ENCODE data around the gene RGS5. TPM values are rescaled to one million over a fixed set of nuclear protein-coding genes. Genes with fewer than 3 reads are reported as not detected.

RGS5 gene
- total RNA-seq, 1 donor from 2014 or later, result 1.1 TPM

DNA sequence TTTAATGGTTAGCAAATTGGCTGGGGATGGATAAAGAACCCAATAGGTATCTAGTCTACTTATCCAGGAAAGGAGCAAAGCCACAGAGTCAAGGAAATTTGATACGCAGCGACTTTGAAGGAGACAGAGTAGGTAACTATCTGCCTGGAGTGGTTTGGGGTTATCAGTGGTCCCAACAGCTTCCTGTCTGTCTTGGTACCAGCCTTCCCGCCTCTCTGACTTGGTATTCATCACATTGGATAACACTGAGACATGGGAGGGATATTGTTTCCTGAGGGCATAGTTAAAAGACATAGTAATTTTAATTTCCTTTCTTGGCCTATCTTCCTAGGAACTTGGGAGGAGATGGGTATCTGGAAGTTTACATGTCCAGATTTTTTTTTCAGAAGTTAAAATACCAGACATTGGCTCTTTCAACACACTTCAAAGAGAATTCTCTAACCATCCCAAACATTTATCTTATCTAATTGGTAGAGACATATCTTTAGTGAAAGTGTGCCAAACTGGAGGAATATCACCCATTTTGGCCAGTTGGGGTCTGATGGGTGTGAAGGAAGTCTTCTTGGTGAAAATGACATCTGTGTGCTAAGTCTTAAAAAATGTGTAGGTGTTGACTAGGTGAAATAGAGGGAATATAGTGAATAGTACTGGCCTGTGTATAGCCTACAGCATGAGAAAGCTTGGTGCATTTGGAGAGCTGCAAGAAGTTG lies 65.0 kb downstream of the RGS5 start:
- intact Hi-C loops (cut with micrococcal nuclease), result no loop called here
- Mint-ChIP-seq H3K36me3 (ENCODE audit: low read depth) (no peaks in the 10 kb centered on the region), H3K9me3 (peaks cover 4% of the 10 kb centered on the region), H3K27ac (no peak overlapping the region), H3K27me3 (peaks cover 17% of the 10 kb centered on the region), H3K4me3 (no peak overlapping the region), H3K4me1 (no peaks in the 10 kb centered on the region)
- ATAC-seq (ENCODE audit: low read depth) (no peak), DNase-seq (no peak)
- ChIA-PET POLR2A (no interaction called here), CTCF (no interaction called here)
- TF ChIP-seq, protein P1, sequence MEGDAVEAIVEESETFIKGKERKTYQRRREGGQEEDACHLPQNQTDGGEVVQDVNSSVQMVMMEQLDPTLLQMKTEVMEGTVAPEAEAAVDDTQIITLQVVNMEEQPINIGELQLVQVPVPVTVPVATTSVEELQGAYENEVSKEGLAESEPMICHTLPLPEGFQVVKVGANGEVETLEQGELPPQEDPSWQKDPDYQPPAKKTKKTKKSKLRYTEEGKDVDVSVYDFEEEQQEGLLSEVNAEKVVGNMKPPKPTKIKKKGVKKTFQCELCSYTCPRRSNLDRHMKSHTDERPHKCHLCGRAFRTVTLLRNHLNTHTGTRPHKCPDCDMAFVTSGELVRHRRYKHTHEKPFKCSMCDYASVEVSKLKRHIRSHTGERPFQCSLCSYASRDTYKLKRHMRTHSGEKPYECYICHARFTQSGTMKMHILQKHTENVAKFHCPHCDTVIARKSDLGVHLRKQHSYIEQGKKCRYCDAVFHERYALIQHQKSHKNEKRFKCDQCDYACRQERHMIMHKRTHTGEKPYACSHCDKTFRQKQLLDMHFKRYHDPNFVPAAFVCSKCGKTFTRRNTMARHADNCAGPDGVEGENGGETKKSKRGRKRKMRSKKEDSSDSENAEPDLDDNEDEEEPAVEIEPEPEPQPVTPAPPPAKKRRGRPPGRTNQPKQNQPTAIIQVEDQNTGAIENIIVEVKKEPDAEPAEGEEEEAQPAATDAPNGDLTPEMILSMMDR (IDR thresholded peaks at IDR 0.05), result no peak

DNA sequence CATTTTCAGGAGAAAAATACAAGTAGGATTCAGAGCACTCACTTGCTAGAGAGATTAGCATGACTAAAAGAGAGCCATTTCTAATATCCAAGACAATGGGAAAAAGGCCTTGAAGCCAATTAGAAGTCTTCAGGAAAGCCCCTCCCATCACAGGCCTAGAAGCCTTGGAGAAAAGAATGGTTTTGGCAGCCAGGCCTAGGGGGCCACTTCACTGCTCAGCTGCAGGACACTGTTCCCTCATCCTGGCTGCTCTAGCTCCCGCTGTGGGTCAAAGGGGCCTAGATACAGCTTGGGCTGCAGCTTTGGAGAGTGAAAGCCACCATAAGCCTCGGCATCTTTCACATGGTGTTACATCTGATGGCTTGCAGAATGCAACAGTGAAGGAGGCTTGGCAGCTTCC lies 70.7 kb downstream of the RGS5 start:
- Mint-ChIP-seq H3K36me3 (ENCODE audit: low read depth) (no peaks in the 10 kb centered on the region), H3K9me3 (peaks cover 4% of the 10 kb centered on the region), H3K27me3 (peaks cover 11% of the 10 kb centered on the region), H3K4me3 (no peak overlapping the region), H3K27ac (no peak overlapping the region), H3K4me1 (no peaks in the 10 kb centered on the region)
- TF ChIP-seq, protein P1 (IDR thresholded peaks at IDR 0.05), result no peak
- no peak for ATAC-seq (ENCODE audit: low read depth)
- DNase-seq, result no peak
- ChIA-PET POLR2A (no interaction called here), CTCF (no interaction called here)
- intact Hi-C loops (cut with micrococcal nuclease), result no loop called here

DNA sequence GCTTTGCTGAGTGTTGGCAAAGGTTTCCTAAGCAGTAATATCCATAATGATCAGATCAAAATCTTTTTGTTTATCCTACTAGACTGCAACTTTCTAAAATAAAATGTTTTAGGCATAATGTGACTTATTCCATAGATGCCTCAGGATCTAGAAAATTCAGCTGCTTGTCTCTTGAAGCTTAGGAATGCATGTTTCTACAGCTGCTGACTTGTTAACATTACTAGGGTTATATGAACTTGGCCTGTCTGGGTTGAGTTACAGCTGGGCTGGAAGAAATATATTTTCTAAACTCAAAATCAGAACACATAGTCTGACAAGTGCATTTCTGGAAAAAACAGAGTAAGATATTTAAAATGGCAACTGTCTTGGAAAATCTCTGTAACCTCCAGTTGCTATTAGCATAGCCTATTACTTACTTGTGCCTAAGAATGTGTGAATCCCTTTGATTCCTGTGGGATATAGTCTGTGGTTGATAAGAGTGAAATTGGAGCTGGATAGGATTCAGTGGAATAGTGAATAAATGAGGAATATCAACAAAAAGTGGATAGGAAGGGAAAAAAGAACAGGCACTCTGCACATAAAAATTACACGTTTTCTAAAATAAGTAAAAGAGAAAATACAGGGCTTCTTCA lies 72.4 kb downstream of the RGS5 start:
- H3K27me3 Mint-ChIP-seq, result no peaks in the 10 kb centered on the region
- ChIA-PET POLR2A (no interaction called here), CTCF (no interaction called here)
- H3K27ac Mint-ChIP-seq, result no peak overlapping the region
- no peak for DNase-seq
- ATAC-seq (ENCODE audit: low read depth), result no peak
- intact Hi-C loops (cut with micrococcal nuclease), result no loop called here
- TF ChIP-seq, protein P1 (IDR thresholded peaks at IDR 0.05), result no peak
- H3K36me3 Mint-ChIP-seq (ENCODE audit: low read depth), result no peaks in the 10 kb centered on the region
- H3K9me3 Mint-ChIP-seq, result no peaks in the 10 kb centered on the region
- H3K4me3 Mint-ChIP-seq, result no peak overlapping the region
- no peaks in the 10 kb centered on the region for H3K4me1 Mint-ChIP-seq

DNA sequence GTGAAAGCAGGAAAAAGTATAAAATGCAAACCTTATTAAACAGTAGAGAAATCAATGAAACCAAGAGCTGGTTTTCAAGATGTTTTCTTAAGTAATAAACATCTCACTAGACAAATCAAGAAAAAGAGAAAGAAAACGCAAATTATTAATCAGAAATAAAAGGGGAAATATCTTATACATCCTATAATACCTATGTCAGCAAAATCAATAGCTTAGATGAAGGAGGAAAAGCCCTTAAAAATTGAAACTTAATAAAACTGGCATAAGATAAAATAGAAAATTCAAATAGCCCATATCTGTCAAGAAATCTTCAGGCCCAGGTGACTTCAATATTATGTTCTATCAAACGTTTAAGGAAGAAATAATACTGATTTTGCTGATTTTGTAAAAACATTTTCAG lies 74.4 kb downstream of the RGS5 start:
- Mint-ChIP-seq H3K27ac (no peak overlapping the region), H3K4me1 (no peaks in the 10 kb centered on the region), H3K9me3 (no peaks in the 10 kb centered on the region), H3K4me3 (no peak overlapping the region), H3K36me3 (ENCODE audit: low read depth) (no peaks in the 10 kb centered on the region), H3K27me3 (peaks cover 4% of the 10 kb centered on the region)
- no peak for DNase-seq
- CTCF ChIA-PET, result no interaction called here
- no peak for ATAC-seq (ENCODE audit: low read depth)
- TF ChIP-seq, protein P1 (IDR thresholded peaks at IDR 0.05), result no peak
- intact Hi-C loops (cut with micrococcal nuclease), result no loop called here
- POLR2A ChIA-PET, result no interaction called here

DNA sequence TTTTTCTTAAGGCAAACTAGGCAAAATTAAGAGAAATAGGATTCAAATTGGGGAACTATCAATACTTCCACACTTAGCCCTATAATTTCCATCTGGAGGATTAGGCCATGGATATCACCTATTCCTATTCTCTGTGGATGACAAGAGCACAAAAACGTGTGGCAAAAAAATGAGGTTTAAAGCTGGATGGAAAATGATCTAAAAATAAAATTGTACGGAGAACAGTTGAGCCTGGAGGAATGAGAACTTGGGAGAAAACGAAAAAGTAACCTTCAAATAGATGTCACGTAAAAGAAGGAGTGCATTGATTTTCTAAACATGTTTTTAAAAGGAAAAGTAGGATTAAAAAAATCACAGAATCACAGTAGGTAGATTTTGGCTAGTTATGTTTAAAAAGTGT lies 77.9 kb downstream of the RGS5 start:
- no peak overlapping the region for H3K4me3 Mint-ChIP-seq
- no peaks in the 10 kb centered on the region for H3K36me3 Mint-ChIP-seq (ENCODE audit: low read depth)
- intact Hi-C loops (cut with micrococcal nuclease), result no loop called here
- peaks cover 4% of the 10 kb centered on the region for H3K27me3 Mint-ChIP-seq
- no peaks in the 10 kb centered on the region for H3K9me3 Mint-ChIP-seq
- ATAC-seq (ENCODE audit: low read depth), result no peak
- no peaks in the 10 kb centered on the region for H3K4me1 Mint-ChIP-seq
- POLR2A ChIA-PET, result no interaction called here
- TF ChIP-seq, protein P1 (IDR thresholded peaks at IDR 0.05), result no peak
- CTCF ChIA-PET, result no interaction called here
- DNase-seq, result no peak
- H3K27ac Mint-ChIP-seq, result no peak overlapping the region

Data from activated B cell treated with CpG ODN at 0.5 μM for 24 hours (primary cell).